ENCODE measurements around the gene NAPSA.

Gene NAPSA

DNA sequence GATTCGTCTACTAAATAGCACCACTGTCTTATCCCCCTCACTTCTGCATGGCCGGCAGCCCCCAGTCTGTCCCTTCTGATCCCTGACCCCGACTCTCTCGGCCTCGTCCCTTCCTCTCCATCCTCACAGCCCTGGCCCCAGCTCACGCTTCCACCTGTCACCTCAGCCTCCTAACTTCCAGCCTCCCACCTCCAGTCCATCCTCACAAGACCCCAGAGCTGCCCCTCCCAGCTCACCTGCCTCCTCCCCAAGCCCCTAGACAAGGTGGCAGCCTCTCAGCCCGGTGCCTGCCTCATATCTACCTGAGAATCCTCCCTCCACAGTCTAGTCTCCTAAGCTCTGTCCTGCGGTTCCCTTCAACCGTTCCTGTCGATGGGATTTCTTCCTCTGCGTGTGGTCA, 46.3 kb downstream of the NAPSA start:
- Histone ChIP-seq H3K4me1 (ENCODE audit: control insufficient read depth in 1 of 2, insufficient read depth in 2 of 2, low read length in 2 of 2) (no peaks in the 10 kb centered on the region), H3K27me3 (ENCODE audit: low read depth, low read length) (peaks cover 8% of the 10 kb centered on the region), H3K27ac (ENCODE audit: low read length) (no peak overlapping the region), H3K9me3 (ENCODE audit: control insufficient read depth in 1 of 2, low read length in 2 of 2) (no peaks in the 10 kb centered on the region), H3K36me3 (ENCODE audit: control insufficient read depth in 1 of 2, insufficient read depth in 2 of 2, low read length in 2 of 2) (no peaks in the 10 kb centered on the region), H3K4me3 (ENCODE audit: low read depth in 1 of 2, low read length in 2 of 2) (no peak overlapping the region)

DNA sequence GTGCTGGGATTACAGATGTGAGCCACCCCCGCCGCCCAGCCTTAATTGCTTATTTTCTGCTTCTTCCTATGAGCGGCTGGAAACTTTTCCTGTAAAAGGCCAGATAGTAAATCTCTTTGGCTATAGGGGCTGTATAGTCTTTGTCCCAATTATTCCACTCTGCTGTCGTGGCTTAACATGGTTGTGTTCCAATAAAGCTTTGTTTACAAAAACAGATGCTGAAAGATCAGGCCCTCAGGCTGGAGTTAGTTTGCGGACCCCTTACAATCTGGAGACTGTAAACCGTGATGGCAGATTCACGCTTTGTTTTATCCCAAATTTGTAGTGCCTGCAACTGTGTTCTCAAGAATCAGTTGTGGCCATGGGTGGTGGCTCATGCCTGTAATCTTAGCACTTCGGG, 47.0 kb downstream of the NAPSA start:
- no peak overlapping the region for H3K27ac ChIP-seq (ENCODE audit: low read length)
- H3K27me3 ChIP-seq (ENCODE audit: low read depth, low read length) = peaks cover 13% of the 10 kb centered on the region
- H3K4me1 ChIP-seq (ENCODE audit: control insufficient read depth in 1 of 2, insufficient read depth in 2 of 2, low read length in 2 of 2) = no peaks in the 10 kb centered on the region
- no peaks in the 10 kb centered on the region for H3K9me3 ChIP-seq (ENCODE audit: control insufficient read depth in 1 of 2, low read length in 2 of 2)
- no peak overlapping the region for H3K4me3 ChIP-seq (ENCODE audit: low read depth in 1 of 2, low read length in 2 of 2)
- no peaks in the 10 kb centered on the region for H3K36me3 ChIP-seq (ENCODE audit: control insufficient read depth in 1 of 2, insufficient read depth in 2 of 2, low read length in 2 of 2)

DNA sequence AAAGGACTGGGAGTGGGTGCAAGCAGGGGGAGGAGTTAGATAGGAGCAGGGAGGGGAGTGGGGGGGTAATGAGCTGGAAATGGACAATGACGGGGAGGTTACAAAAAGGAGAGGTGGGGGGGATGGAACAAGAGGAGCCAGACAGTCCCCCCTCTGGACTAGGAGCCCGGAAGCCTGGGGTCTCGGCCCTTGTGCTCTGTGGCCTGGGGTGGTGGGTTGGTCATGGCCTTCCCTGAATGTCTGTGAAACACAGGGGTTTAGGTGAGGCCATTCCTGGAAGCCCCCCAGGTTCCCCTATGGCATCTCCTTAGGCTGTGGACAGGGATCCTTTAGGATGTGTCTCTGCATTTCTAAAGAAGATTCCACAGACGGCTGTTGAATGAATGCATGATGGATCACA, 48.3 kb downstream of the NAPSA start:
- Histone ChIP-seq H3K9me3 (ENCODE audit: control insufficient read depth in 1 of 2, low read length in 2 of 2) (no peaks in the 10 kb centered on the region), H3K4me1 (ENCODE audit: control insufficient read depth in 1 of 2, insufficient read depth in 2 of 2, low read length in 2 of 2) (no peaks in the 10 kb centered on the region), H3K4me3 (ENCODE audit: low read depth in 1 of 2, low read length in 2 of 2) (no peak overlapping the region), H3K36me3 (ENCODE audit: control insufficient read depth in 1 of 2, insufficient read depth in 2 of 2, low read length in 2 of 2) (no peaks in the 10 kb centered on the region), H3K27me3 (ENCODE audit: low read depth, low read length) (peaks cover 15% of the 10 kb centered on the region), H3K27ac (ENCODE audit: low read length) (no peak overlapping the region)

DNA sequence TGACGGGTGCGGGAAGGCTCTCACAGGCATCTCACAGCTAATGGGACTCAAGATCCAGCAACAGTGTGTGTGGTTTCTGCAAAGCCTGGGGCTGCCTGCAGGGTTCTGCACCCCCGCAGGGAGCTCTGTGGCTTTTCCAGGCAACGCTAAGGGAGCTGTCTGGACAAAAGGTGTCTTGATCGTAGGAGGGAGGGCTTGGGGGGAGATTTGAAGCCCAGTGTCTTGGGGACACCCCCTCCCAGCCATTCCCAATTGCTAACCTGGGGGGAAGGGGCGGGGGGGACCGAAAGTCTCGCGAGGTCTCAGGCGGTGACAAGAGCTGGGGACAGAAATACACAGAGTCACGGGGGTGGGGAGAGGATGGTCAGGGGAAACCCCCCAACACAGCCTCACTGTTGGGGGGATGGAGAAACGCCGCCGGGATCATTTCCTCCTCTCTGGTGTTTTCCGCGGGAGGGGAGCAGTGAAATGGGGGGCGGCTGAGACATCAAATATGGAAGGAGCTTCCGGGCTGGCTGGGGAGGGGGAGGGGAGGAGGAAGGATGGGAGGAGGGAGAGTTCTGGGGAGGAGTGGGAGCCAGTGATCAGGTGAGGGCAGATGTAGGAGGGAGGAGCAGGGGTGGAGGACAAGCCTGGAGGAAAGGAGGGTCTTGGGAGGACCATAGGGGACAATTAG, 49.5 kb downstream of the NAPSA start:
- no peaks in the 10 kb centered on the region for H3K9me3 ChIP-seq (ENCODE audit: control insufficient read depth in 1 of 2, low read length in 2 of 2)
- H3K27me3 ChIP-seq (ENCODE audit: low read depth, low read length) = peaks cover 15% of the 10 kb centered on the region
- H3K36me3 ChIP-seq (ENCODE audit: control insufficient read depth in 1 of 2, insufficient read depth in 2 of 2, low read length in 2 of 2) = no peaks in the 10 kb centered on the region
- no peak overlapping the region for H3K4me3 ChIP-seq (ENCODE audit: low read depth in 1 of 2, low read length in 2 of 2)
- H3K4me1 ChIP-seq (ENCODE audit: control insufficient read depth in 1 of 2, insufficient read depth in 2 of 2, low read length in 2 of 2) = no peaks in the 10 kb centered on the region
- H3K27ac ChIP-seq (ENCODE audit: low read length) = no peak overlapping the region

DNA sequence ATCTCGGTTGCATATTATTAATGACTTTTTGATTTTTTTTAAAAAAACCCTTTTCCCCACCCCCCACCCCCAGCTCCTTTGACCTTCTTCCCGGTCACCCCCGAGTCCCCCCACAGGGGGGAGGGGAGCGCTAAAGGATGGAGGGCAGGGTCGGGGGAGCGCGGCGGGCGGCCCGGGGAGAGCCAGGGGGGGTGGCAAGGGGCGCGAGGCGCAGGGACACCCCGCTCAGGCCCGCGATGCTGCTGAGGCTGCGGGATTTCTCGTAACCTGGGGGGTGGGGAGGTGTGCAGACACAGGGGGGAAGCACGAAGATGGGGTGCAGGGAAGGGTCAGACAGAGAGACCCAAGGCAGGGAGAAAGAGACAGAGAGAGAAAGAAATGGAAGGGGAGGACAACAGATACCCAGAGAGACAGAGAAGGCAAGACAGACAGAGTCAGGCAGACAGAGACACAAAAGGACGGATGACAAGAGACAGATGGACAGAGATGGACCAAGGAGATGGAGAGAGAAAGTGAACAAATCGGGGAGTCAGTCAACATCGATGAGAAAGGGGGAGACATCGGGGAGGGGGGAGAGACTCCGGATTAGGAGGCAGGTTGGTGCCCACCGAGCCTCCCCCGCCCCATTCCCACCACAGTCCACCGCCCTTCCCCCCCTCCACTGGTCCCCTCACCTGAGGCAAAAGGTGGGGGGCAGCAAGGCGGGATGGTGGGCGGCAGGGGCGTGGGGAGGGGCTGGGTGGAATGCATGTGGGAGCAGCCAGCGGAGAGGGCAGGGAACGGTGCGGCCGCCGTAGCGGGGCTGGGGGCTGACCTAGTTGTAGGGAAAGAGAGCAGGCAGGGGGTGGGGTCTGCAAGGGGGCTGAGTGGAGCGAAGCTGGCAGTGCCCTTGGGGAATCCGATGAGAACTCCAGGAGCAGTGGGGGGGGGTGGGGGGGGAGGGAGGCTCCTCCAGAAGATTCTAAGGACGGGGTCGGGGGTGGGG, 50.4 kb downstream of the NAPSA start:
- no peaks in the 10 kb centered on the region for H3K4me1 ChIP-seq (ENCODE audit: control insufficient read depth in 1 of 2, insufficient read depth in 2 of 2, low read length in 2 of 2)
- H3K27me3 ChIP-seq (ENCODE audit: low read depth, low read length) = peaks cover 15% of the 10 kb centered on the region
- no peak overlapping the region for H3K4me3 ChIP-seq (ENCODE audit: low read depth in 1 of 2, low read length in 2 of 2)
- H3K36me3 ChIP-seq (ENCODE audit: control insufficient read depth in 1 of 2, insufficient read depth in 2 of 2, low read length in 2 of 2) = no peaks in the 10 kb centered on the region
- H3K27ac ChIP-seq (ENCODE audit: low read length) = no peak overlapping the region
- H3K9me3 ChIP-seq (ENCODE audit: control insufficient read depth in 1 of 2, low read length in 2 of 2) = no peaks in the 10 kb centered on the region

DNA sequence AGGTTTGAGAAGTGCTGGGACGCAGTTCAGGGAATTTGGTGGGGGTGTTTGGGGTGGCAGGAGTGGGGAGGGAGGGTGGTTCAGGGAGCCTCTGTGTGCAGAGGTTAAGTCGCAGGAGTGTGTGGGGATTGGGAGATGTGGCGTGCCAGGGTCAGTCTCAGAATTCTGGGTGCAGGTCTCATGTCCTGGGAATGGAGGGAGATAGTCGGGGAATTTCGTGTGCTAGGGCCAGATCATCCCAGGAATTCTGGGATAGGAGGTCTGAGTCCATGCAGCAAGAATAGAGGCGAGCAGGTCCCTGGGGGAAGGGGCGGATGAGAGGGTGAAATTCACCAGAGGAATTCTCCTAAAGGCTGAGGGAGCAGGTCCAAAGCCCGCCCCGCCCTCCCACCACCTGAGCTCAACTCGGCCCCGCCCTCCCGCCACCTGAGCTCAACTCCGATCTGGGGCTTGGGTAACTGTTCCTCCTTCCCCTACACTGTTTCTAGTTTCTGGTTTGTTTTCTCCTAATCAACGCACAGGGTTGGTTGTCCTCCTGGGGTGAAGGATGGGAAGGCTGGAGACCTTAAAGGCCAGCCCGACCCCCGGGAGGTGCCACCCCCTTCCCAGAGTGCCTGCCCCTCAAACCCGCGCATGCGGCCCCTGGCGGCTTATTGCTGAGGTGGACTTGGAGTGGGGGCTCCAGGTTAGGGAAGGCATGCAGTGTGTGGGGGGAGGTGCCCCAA, 51.5 kb downstream of the NAPSA start:
- Histone ChIP-seq H3K4me1 (ENCODE audit: control insufficient read depth in 1 of 2, insufficient read depth in 2 of 2, low read length in 2 of 2) (no peaks in the 10 kb centered on the region), H3K27ac (ENCODE audit: low read length) (no peak overlapping the region), H3K27me3 (ENCODE audit: low read depth, low read length) (peaks cover 15% of the 10 kb centered on the region), H3K9me3 (ENCODE audit: control insufficient read depth in 1 of 2, low read length in 2 of 2) (no peaks in the 10 kb centered on the region), H3K4me3 (ENCODE audit: low read depth in 1 of 2, low read length in 2 of 2) (no peak overlapping the region), H3K36me3 (ENCODE audit: control insufficient read depth in 1 of 2, insufficient read depth in 2 of 2, low read length in 2 of 2) (no peaks in the 10 kb centered on the region)

DNA sequence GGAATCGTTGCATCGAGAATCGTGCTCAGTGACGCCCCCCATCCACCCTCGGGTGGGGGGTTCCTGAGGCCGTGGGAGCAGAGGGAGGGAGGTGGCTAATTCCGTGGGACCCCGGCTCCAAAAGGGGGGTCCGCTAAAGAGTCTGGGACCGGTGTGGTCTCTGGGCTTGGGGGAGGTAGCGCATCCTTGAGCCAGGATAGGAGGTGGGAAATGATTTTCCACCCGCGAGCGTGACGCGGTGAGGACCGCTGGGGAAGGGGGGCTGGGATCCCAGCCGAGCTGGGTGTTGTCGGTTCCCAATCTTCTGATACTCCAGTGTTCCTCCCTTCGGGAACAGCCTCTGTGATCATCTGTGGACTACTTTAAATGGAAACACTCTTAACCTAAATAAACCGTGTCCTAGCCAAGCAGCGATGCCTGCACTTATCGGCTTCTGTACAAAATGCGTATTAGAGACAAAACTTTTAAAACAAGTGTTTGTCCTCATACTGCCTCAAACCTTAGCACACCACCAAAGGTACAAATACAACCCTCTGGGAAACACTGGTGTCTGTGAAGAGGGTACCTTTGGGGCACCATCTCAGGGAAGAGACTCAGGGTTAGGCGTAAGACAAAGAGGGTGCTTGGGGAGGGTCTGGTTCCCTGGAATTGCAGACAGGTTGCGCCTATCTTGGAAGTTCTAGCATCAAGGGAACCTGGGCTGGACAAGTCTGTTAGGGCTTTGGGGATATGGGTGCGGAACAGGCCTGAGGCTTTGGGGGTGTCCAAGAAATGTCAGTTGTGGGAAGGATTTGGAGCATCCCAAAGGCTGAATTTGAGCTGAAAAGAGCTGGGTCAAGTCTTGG, 52.2 kb downstream of the NAPSA start:
- Histone ChIP-seq H3K27me3 (ENCODE audit: low read depth, low read length) (peaks cover 15% of the 10 kb centered on the region), H3K36me3 (ENCODE audit: control insufficient read depth in 1 of 2, insufficient read depth in 2 of 2, low read length in 2 of 2) (no peaks in the 10 kb centered on the region), H3K4me1 (ENCODE audit: control insufficient read depth in 1 of 2, insufficient read depth in 2 of 2, low read length in 2 of 2) (no peaks in the 10 kb centered on the region), H3K9me3 (ENCODE audit: control insufficient read depth in 1 of 2, low read length in 2 of 2) (peaks cover 0 to 3% of the 10 kb centered on the region in 2 donors), H3K4me3 (ENCODE audit: low read depth in 1 of 2, low read length in 2 of 2) (no peak overlapping the region), H3K27ac (ENCODE audit: low read length) (no peak overlapping the region)

DNA sequence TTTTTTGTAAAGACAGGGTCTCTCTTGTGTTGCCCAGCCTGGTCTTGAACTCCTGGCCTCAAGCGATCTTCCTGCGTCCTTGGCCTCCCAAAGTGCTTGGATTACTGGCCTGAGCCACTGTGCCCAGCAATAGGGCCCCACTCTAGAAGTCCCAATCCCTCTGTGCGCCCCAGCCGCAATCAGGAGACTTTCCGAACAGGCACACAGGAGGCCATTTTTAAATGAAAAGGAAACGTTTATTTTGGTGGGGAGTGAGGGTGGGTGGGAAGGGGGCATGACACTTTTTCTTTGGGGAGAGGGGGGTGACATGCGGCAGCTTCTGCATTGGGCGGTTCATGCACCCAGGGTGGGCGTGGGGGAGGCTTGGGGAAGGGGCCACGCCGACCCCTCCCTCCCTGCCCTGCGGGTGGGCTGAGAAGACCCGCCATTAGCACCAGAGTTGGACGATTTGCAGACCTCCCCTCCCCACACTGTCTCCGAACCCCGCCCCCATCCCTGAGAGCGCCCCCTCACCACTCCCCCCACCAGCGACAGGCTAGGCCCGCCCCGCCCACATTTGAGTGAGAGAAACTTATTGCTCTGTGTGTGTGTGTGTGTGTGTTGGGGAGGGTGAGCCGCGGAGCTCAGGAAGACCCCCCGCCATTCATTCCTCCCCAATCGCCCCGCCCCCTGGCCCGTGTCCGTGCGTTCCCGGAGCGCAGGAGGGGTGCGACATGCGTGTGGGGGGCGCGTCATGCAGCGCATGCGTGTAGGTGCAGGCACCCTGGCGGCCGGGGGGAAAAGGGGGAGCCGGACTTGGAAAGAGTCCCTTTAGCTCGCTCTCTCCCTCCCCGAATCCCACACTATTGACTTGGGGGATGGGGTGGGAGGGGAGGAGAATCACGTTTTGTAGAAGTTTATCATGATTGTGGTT, 53.5 kb downstream of the NAPSA start:
- Histone ChIP-seq H3K36me3 (ENCODE audit: control insufficient read depth in 1 of 2, insufficient read depth in 2 of 2, low read length in 2 of 2) (no peaks in the 10 kb centered on the region), H3K27me3 (ENCODE audit: low read depth, low read length) (peaks cover 15% of the 10 kb centered on the region), H3K4me1 (ENCODE audit: control insufficient read depth in 1 of 2, insufficient read depth in 2 of 2, low read length in 2 of 2) (no peaks in the 10 kb centered on the region), H3K9me3 (ENCODE audit: control insufficient read depth in 1 of 2, low read length in 2 of 2) (peaks cover 0 to 15% of the 10 kb centered on the region in 2 donors), H3K27ac (ENCODE audit: low read length) (no peak overlapping the region), H3K4me3 (ENCODE audit: low read depth in 1 of 2, low read length in 2 of 2) (no peak overlapping the region)

DNA sequence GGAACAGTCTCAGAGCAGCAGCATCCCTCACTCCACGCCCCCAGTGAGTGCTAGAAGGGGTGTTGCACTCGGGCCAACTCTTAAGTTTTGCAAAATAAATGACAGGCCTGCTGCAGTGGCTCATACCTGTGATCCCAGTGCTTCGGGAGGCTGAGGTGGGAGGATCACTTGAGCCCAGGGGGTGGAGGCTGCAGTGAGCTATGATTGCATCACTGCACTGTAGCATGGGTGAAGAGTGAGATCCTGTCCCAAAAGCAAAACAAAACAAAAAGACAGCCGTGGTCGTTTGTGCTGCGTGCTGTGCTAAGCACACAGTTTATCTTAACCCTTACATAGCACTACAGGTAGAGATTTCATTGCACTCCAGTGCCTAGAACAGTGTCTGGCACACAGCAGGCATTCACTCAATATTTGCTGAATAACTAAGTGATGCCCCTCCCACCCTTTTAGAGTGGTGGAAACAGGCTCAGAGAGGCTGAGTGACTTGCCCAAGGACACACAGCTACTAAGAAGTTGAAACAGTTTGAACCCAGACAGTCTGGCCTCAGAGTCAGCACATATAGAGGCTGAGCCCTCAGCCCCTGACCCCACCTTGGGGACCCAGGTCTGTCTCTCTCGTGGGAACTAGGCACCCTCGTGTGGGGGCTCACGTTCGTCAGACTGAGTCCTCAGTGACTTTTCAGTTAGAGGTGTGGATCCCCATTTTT, 54.5 kb downstream of the NAPSA start:
- Histone ChIP-seq H3K4me3 (ENCODE audit: low read depth in 1 of 2, low read length in 2 of 2) (no peak overlapping the region), H3K9me3 (ENCODE audit: control insufficient read depth in 1 of 2, low read length in 2 of 2) (peaks cover 0 to 17% of the 10 kb centered on the region in 2 donors), H3K36me3 (ENCODE audit: control insufficient read depth in 1 of 2, insufficient read depth in 2 of 2, low read length in 2 of 2) (no peaks in the 10 kb centered on the region), H3K4me1 (ENCODE audit: control insufficient read depth in 1 of 2, insufficient read depth in 2 of 2, low read length in 2 of 2) (no peaks in the 10 kb centered on the region), H3K27ac (ENCODE audit: low read length) (no peak overlapping the region), H3K27me3 (ENCODE audit: low read depth, low read length) (peaks cover 13% of the 10 kb centered on the region)

All from muscle layer of duodenum (tissue), 2 donors.